HAP-1 (cell line): ENCODE results near the gene CCDC12.

Experiments
- DNase-seq, 2 experiments: peaks; one replicate each; pipeline ENCODE4 v3.0.0-alpha.2; 2016 to 2020; ENCODE audit warnings: low spot score in 2 of 2
- H3K27me3 ChIP-seq: fragments of 250-450 bp; sonication (Bioruptor Pico); 2 replicates; pipeline ENCODE4 v1.5.1; 2020; ENCODE audit warnings: low read depth, mild to moderate bottlenecking, moderate library complexity
- H3K36me3 ChIP-seq: fragments of 250-450 bp; sonication (Bioruptor Pico); replicated peaks from 2 replicates; pipeline ENCODE4 v1.5.1; 2020; ENCODE audit warnings: mild to moderate bottlenecking
- H3K4me1 ChIP-seq: fragments of 250-450 bp; sonication (Bioruptor Pico); 2 replicates; pipeline ENCODE4 v1.5.1; 2020; ENCODE audit warnings: mild to moderate bottlenecking
- H3K4me3 ChIP-seq: fragments of 250-450 bp; sonication (Bioruptor Pico); 2 replicates; pipeline ENCODE4 v1.5.1; 2020; ENCODE audit warnings: mild to moderate bottlenecking, moderate library complexity
- H3K9me3 ChIP-seq: fragments of 250-450 bp; sonication (Bioruptor Pico); 2 replicates; pipeline ENCODE4 v1.5.1; 2020; ENCODE audit warnings: mild to moderate bottlenecking, moderate library complexity
- in situ Hi-C: fragments of 300-500 bp; cut with MboI; formaldehyde crosslinking; loops from 3 replicates; pipeline ENCODE4 v1.14.3; 2020; ENCODE audit warnings: low sequenced_read_pairs, inconsistent platforms, mixed read lengths

The CCDC12 gene

DNA sequence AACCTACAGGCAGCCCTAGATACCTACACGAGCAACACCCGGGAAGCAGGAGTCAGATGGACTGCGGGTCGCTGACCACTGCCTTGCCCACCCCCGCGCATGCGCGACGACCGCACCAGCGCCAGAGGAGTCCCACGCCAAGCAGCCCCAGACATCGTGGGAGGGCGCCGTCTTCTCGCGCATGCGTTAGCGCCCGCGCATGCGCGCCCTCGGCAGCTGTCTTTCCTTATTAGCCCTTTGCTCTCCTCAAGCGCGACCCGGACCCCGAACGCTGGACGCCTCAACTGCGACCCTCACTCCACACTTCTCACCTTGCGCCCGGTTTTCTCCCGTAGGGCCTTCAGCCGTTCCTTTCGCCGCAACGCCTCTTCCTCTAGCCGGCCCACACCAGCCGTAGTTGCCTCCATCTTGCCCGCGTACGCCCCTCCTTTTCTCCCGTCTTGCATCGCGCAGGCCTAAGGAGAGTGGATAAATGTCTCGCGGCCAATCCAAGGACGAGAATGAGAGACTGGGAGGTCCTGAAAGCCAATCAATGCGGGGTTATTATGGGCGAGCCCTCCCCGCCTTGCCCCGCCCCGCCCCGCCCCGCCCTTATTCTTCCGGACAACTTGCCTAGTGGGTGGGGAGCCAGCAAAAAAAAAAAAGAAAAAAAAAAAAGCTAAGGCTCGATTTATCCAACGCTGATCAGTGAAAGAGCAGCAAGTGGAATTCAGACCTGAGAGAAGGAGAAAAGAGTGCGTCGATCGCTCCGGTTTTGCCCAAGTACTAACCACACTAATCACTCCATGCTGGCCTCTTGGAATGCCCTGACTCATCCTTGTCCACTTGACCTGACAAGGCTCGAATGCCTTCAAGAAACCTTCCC is at the start of gene CCDC12:
CCDC12 (minus strand) TSS at position 420 of the 865 bp plus-strand sequence; CDS start at position 407, 13 bp downstream.
- Histone ChIP-seq H3K4me1 (peaks cover 12% of the 10 kb centered on the region), H3K9me3 (no peaks in the 10 kb centered on the region), H3K4me3 (peak within 1 kb of the TSS; percentile 96), H3K36me3 (peaks cover 11% of the 10 kb centered on the region), H3K27me3 (no peaks in the 10 kb centered on the region)
- peak; percentile 96 to 99 for DNase-seq
- in situ Hi-C loops, result no loop called here

- in situ Hi-C loops, result no loop called here
These were observed 48.4 kb upstream of the CCDC12 start for GRCh38 chr3:47024932-47025331.

GRCh38 chr3:47022641-47023071 is 46.1 kb upstream of the CCDC12 start:
- in situ Hi-C loops, result no loop called here
- Histone ChIP-seq H3K9me3 (no peaks in the 10 kb centered on the region), H3K4me3 (no peak overlapping the region), H3K27me3 (no peaks in the 10 kb centered on the region), H3K4me1 (no peaks in the 10 kb centered on the region), H3K36me3 (peaks cover 34% of the 10 kb centered on the region)
- no peak for DNase-seq

More at GRCh38 chr3:47024932-47025331, 48.4 kb upstream of the CCDC12 start:
- H3K36me3 ChIP-seq, result peaks cover 14% of the 10 kb centered on the region
- no peaks in the 10 kb centered on the region for H3K4me1 ChIP-seq
- H3K27me3 ChIP-seq, result no peaks in the 10 kb centered on the region
- no peaks in the 10 kb centered on the region for H3K9me3 ChIP-seq
- no peak overlapping the region for H3K4me3 ChIP-seq
- DNase-seq, result no peak

DNA sequence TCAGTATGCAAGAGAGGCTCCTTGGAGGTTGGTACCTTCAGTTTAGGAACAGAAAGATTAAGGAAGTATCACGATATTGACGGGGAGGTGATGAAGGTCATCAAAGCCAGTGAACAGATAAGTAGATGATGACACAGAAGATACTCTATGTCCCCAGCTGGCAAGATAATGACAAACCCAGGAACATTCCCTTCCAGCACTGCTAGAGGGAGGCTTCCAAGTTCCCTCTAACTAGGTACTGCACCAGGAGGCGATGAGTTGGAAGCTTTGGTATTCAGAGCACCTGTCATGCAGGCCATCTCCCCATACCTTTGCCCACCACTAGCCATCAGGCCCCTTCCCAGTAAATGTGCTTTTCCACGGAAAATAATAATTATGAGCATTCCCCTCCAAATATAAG is 43.8 kb upstream of the CCDC12 start:
- H3K4me1 ChIP-seq, result no peaks in the 10 kb centered on the region
- H3K9me3 ChIP-seq, result no peaks in the 10 kb centered on the region
- H3K36me3 ChIP-seq, result peaks cover 50% of the 10 kb centered on the region
- in situ Hi-C loops, result no loop called here
- no peak overlapping the region for H3K4me3 ChIP-seq
- DNase-seq, result no peak
- H3K27me3 ChIP-seq, result no peaks in the 10 kb centered on the region

GRCh38 chr3:47019201-47019600 is 42.7 kb upstream of the CCDC12 start:
- Histone ChIP-seq H3K4me1 (no peaks in the 10 kb centered on the region), H3K27me3 (no peaks in the 10 kb centered on the region), H3K9me3 (no peaks in the 10 kb centered on the region), H3K4me3 (no peak overlapping the region), H3K36me3 (peaks cover 50% of the 10 kb centered on the region)
- no peak for DNase-seq
- in situ Hi-C loops, result no loop called here

GRCh38 chr3:47018269-47018611 is 41.7 kb upstream of the CCDC12 start:
- H3K36me3 ChIP-seq, result peaks cover 49% of the 10 kb centered on the region
- no peak for DNase-seq
- no peaks in the 10 kb centered on the region for H3K4me1 ChIP-seq
- in situ Hi-C loops, result no loop called here
- no peaks in the 10 kb centered on the region for H3K9me3 ChIP-seq
- no peaks in the 10 kb centered on the region for H3K27me3 ChIP-seq
- H3K4me3 ChIP-seq, result no peak overlapping the region

DNA sequence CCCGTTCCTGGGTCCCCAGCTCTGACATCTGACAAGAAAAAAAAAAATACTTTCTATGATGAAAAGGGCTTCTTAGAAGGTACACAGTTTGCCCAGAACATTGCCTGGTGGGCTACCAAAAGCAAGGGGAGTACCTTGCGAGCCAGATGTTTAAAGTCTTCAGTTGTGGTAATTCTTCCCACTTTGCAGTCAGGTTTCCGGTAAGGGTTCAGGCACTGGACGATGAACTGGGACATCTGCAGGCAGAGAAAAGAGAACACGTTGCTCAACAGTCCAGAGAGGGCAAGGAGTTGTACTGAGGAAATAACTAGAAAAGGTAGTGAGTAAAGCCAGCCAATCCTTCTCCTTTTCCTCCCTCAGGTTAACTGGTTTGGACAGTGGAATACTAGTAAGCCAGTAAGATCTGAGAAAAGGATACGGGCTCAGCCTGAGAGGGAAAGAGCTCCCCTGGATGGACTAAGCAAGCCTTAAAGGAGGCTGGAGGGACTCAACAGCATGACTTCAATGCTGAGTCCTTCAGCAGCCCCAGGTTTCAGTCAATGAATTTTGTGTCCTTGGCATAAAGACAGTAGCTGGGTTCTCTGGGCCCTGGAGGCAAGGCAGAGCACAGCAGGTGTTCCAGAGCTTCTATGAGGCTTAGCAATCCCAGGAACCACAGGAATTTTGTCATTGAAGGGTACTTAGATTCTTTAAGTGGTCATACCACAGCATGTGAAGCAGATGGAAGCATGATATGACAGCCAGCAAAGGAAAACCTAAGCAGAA is 41.1 kb upstream of the CCDC12 start:
- no peaks in the 10 kb centered on the region for H3K9me3 ChIP-seq
- no peak overlapping the region for H3K4me3 ChIP-seq
- peaks cover 49% of the 10 kb centered on the region for H3K36me3 ChIP-seq
- DNase-seq, result no peak
- in situ Hi-C loops, result no loop called here
- no peaks in the 10 kb centered on the region for H3K4me1 ChIP-seq
- no peaks in the 10 kb centered on the region for H3K27me3 ChIP-seq

GRCh38 chr3:47016934-47017435 is 40.4 kb upstream of the CCDC12 start:
- H3K9me3 ChIP-seq, result no peaks in the 10 kb centered on the region
- peaks cover 49% of the 10 kb centered on the region for H3K36me3 ChIP-seq
- H3K4me3 ChIP-seq, result no peak overlapping the region
- DNase-seq, result no peak
- in situ Hi-C loops, result no loop called here
- H3K27me3 ChIP-seq, result no peaks in the 10 kb centered on the region
- H3K4me1 ChIP-seq, result no peaks in the 10 kb centered on the region

- Histone ChIP-seq H3K9me3 (no peaks in the 10 kb centered on the region), H3K4me3 (no peak overlapping the region), H3K27me3 (no peaks in the 10 kb centered on the region), H3K4me1 (no peaks in the 10 kb centered on the region), H3K36me3 (peaks cover 49% of the 10 kb centered on the region)
- no peak for DNase-seq
- in situ Hi-C loops, result no loop called here
These were observed 39.8 kb upstream of the CCDC12 start for GRCh38 chr3:47016086-47016933.

DNA sequence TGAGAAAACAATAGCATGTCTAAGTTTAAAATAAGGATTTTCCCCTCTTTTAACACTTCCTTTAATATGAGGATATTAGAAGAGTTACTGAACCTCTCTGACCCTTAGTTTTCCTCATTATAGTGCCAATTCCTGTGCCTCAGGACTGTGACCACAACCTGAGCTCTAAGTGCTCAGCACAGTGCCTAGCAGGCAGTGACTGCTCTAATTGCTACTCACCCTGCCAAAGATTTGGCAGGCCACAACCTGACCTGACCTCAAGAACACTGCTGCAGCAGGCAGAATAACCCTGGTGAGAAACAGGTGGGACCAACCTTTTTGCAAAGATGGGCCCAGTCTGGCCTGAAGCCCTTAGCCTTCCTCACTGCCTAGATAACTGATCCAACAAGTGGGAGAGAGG is 38.6 kb upstream of the CCDC12 start:
- H3K9me3 ChIP-seq, result no peaks in the 10 kb centered on the region
- peaks cover 44% of the 10 kb centered on the region for H3K36me3 ChIP-seq
- DNase-seq, result no peak
- in situ Hi-C loops, result no loop called here
- H3K27me3 ChIP-seq, result no peaks in the 10 kb centered on the region
- H3K4me1 ChIP-seq, result no peaks in the 10 kb centered on the region
- no peak overlapping the region for H3K4me3 ChIP-seq

DNA sequence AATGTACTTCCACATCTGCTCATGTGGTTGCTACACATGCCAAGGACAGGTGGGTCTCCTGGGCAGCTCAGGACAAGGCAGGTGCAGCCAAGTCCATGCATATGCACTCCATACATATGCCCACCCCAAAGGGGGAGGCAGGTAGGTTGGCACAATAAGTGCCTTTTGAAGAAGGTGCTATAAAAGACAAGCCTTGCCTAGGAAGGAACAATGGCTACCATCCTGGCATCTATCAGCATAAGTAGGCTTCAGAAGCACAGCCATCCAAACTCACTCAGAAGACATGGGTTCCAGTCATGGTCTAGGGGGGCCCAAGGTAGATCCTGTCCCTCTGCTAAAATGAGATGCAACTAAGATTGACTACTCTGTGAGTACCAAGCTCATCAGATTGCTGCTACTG is 37.5 kb upstream of the CCDC12 start:
- in situ Hi-C loops, result no loop called here
- no peak for DNase-seq
- no peaks in the 10 kb centered on the region for H3K9me3 ChIP-seq
- H3K4me3 ChIP-seq, result no peak overlapping the region
- no peaks in the 10 kb centered on the region for H3K4me1 ChIP-seq
- peaks cover 33% of the 10 kb centered on the region for H3K36me3 ChIP-seq
- H3K27me3 ChIP-seq, result no peaks in the 10 kb centered on the region

DNA sequence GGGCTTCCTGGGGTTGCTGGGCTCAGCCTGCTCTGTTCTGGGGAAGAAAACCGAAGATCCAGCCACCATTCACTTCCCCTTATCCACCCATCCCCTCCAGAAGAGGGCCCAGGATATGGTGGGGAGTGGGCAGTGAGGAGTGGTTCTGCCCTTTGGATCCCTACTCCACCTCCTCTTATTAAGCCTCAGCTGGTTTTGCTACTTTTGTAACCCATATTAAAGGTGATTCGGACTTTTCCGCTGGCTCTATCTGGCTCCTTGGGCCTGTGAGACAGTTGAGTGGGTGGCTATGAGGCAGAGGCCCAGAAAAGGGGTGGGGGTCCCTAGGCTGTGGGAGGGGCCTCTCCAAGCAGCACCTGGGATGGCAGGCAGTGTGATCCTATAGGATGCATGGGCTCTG is 36.7 kb upstream of the CCDC12 start:
- no peaks in the 10 kb centered on the region for H3K9me3 ChIP-seq

DNA sequence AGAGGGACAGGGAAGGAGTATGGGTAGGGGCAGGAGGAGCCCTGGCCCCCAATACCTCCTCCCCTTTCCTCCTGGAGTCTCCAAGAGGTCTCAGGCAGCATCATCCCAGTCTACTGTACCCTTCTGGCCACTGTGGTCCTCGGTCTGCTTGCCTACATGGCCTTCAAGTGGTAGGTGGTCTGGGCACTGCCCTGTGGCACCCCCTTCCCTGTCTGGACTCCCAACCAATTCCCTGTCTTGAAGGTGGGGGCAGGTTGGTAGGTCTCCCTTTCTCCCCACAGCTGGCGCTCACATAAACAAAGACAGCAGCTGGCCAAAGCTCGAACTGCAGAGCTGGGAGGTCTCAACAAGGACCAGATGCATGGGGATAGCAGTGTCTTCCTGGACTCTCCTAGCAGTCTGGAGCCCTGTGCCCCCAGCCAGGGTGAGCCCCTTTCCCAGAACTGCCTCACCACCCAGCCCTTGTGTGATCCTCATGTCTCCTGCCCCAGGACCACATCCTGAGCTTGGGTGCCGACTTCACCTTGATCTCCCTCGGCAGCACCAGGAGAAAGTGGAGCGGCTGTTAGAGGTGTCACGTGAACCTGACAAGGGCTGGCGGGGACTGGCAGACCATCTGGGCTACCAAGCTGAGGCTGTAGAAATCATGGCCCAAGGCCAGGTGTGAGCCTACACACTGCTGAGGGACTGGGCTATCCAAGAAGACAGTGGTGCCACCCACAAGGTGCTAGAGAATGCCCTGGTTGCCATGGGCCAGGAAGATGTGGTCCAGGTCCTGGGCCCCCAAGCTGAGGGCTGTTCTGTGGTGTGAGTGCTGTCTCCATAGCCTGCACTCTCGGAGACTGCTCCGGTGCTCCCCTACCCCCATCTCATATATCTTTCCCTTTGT is 36.0 kb upstream of the CCDC12 start:
- in situ Hi-C loops, result no loop called here
- H3K4me1 ChIP-seq, result no peaks in the 10 kb centered on the region
- H3K4me3 ChIP-seq, result no peak overlapping the region
- no peak for DNase-seq
- no peaks in the 10 kb centered on the region for H3K27me3 ChIP-seq
- no peaks in the 10 kb centered on the region for H3K9me3 ChIP-seq
- H3K36me3 ChIP-seq, result peaks cover 25% of the 10 kb centered on the region

More for the DNA sequence above, 36.7 kb upstream of the CCDC12 start:
- no peak for DNase-seq
- in situ Hi-C loops, result no loop called here
- peaks cover 25% of the 10 kb centered on the region for H3K36me3 ChIP-seq
- H3K4me3 ChIP-seq, result no peak overlapping the region
- H3K27me3 ChIP-seq, result no peaks in the 10 kb centered on the region
- no peaks in the 10 kb centered on the region for H3K4me1 ChIP-seq
